22Rv1 (cell line): ENCODE results near the gene CDKN1C.

Source experiments
- H3K27ac ChIP-seq: fragments of 450-650 bp; 2 replicates; pipeline ENCODE4 v1.5.1; 2017
- ZFX ChIP-seq: fragments of 450-650 bp; IDR thresholded peaks from 2 replicates; pipeline ENCODE4 v1.6.1; 2017; ENCODE audit warnings: antibody characterized with exemption, borderline replicate concordance
- TF ChIP-seq, protein P1 (sequence below): fragments of 450-650 bp; IDR thresholded peaks from 2 replicates; pipeline ENCODE4 v1.5.1; 2017; ENCODE audit warnings: mild to moderate bottlenecking

CDKN1C gene

DNA sequence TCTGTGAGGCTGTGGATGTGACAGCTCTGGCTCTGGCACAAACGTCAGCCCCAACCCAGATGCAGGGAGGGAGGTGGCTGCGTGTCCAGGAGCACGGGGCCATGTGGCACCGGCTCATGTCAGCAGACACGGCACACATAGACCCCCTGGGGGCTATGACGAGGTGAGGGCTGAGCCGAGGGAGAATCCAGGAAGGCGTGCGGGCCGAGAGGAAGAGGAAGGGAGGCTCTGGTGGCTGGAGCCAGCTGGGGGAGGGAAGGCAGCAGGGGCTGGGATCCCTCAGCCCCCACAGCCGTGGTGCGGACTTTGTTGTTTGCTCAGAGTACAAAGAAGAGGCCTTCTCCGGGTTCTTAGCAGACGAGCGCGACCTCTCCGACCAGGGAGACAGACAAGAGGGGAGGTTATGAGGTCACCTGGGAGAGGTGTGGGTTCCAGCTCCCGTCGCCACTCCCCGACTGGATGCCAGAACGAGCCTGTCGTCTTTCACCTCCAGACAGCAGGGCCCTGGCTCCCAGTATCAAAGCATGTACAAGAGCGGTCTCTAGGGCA is 46.1 kb downstream of the CDKN1C start:
- H3K27ac ChIP-seq = no peak overlapping the region
- TF ChIP-seq ZFX = no peak
- TF ChIP-seq, protein P1, sequence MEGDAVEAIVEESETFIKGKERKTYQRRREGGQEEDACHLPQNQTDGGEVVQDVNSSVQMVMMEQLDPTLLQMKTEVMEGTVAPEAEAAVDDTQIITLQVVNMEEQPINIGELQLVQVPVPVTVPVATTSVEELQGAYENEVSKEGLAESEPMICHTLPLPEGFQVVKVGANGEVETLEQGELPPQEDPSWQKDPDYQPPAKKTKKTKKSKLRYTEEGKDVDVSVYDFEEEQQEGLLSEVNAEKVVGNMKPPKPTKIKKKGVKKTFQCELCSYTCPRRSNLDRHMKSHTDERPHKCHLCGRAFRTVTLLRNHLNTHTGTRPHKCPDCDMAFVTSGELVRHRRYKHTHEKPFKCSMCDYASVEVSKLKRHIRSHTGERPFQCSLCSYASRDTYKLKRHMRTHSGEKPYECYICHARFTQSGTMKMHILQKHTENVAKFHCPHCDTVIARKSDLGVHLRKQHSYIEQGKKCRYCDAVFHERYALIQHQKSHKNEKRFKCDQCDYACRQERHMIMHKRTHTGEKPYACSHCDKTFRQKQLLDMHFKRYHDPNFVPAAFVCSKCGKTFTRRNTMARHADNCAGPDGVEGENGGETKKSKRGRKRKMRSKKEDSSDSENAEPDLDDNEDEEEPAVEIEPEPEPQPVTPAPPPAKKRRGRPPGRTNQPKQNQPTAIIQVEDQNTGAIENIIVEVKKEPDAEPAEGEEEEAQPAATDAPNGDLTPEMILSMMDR = no peak

DNA sequence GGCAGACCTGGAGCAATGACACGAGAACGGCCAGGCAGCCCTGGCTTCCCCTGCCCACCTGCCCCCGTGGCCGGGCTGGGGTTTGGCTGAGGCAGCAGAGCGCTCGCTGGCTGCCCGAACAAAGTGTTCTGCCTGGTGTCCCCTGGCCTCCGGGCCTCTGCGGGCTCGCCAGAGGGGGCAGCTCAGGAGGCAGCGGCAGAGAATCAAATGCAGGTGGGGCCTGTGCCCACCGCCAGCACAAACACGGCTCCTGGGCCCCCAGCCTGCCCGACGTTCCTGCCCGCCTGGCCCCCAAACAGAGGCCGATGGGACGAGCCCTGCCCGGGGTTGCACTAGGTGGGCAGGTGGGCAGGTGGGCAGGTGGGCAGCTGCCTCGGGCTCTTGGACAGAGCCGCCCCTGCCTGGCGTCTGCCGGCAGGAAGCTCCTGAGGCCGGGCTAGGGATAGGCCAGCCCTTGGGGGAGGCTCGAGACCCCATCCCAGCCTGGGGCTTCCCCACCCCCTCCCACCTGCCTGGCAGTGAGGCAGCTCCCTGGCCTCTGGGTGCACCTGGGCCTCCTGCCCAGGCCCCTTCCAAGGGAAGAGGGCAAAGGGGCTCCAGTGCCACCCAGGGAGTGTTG is 46.8 kb downstream of the CDKN1C start:
- H3K27ac ChIP-seq = no peak overlapping the region
- no peak for TF ChIP-seq ZFX
- TF ChIP-seq, protein P1 = no peak

DNA sequence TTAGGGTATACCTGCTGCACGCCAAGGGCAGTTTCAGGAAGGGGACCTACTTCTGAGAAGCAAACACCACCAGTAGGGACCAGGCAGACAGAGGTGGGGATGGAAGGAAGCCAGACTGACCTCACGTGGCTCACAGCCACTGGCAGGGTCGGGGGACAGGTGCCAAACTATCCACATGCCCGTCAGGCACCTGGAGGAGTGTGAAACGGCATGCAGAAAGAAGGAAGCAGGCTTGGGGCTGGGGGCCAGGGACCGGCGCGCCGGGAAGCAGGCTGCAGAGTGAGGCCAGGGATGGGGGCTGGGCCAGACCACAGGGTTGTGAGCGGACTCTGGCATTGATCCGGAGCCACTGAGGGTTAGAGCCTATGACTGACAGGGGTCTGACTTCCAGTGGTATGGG is 47.5 kb downstream of the CDKN1C start:
- no peak for TF ChIP-seq ZFX
- TF ChIP-seq, protein P1 = no peak
- no peak overlapping the region for H3K27ac ChIP-seq

DNA sequence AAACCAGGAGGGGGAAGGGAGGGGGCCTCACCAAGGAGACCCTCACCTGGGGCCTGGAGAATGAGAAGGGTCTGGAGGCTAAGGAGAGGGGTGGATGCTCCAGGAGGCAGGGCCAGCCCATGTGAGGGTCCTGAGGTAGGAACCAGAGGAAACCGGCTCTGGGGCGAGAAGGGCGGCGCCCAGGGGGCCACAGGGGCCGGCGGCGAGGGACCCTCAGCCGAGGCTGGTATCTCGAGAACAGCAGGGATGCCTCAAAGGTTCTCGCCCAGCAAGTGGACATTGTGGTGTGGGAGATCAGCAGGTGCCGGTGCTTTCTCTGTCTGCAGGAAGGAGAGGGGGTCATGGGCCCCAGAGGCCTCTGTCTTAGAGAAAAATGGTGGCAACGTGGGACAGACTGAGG is 47.9 kb downstream of the CDKN1C start:
- H3K27ac ChIP-seq = no peak overlapping the region
- TF ChIP-seq, protein P1 = no peak
- no peak for TF ChIP-seq ZFX

DNA sequence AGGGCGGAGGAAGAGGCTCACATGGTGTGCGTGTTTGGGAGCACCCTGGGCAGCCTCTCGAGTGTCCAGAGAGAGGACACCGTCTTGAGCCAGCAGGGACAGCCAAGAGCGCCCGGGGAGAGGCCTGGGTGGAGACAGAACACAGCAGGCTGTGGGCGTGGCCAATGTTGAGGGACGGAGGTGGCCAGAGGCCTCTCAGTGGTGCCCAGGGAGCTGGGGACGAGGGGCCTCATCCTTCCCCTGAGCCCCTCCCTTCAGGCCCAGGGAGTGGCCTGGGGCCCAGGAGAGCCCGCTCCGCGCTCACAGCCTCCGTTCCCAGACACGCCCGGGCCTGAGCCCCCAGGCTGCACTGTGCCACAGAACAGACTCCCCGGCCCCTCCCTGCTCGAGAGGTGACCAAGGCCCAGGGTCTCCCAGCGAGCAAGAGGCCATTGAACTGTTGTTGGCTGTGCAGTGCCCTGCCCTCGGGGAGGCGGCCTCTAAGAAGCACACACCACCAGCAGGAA is 48.4 kb downstream of the CDKN1C start:
- no peak overlapping the region for H3K27ac ChIP-seq
- TF ChIP-seq, protein P1 = peak; percentile 61
- no peak for TF ChIP-seq ZFX

DNA sequence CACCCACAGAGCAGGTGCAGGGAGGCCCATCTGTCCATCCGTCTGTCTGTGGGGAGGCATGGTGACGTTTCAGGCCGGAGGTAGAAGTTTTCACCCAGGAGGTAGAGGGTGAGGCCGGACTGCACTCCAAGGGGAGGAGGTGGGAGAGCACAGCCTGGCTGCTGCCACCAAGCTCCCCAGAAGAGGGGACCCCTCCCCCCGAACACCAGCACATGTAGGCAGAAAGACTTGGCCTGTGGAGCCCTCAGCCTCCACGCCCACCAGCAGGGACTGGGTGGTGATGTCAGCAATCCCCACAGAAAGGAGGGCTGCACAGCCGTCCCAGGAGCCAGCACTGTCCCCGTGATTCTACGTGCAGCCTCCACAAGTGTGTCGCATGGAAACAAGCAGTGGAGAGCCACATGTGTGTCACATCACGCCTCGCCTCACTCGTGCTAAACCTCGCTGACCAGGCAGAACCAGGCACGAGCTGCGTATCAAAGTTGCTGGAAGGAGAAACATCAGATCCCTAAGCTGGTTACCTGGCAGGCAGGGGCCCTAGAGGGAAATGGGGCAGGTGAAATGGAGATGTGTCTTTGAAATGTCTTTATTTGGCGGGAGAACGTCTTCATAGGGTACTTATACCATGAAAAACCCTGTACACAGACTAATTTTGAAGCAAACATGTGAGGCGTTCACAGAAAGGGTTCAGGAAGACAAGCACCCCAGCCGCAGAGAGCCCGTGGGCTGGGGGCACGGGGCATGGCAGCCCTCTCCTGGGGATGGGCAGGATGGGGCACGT is 49.1 kb downstream of the CDKN1C start:
- no peak overlapping the region for H3K27ac ChIP-seq
- TF ChIP-seq, protein P1 = no peak
- no peak for TF ChIP-seq ZFX

DNA sequence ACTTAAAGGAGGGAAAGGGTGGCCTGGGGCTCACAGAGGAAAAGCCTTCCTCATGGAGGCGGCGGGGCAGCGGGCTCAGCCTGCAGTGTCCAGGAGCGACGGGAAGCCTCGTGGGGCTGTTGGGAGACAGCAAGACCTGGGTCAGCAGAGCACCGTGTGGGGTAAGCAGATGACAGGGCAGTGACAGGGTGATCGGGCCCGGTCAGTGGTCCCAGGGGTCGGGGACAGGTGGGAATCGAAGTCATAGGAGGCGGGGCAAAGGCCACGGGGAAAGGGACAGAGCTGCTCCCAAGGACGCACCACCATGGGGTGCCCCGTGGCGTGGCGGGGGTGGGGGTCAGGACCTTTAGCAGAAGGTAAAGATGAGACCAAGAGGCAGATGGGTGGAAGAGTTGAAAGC is 49.8 kb downstream of the CDKN1C start:
- TF ChIP-seq ZFX = no peak
- TF ChIP-seq, protein P1 = no peak
- H3K27ac ChIP-seq = no peak overlapping the region
